HEK293T (cell line): ENCODE results near the gene GRM5.
"Not testable (repeated sequence)": the region's sequence is repeated elsewhere in the genome, so short reads cannot be mapped to it uniquely, and the experiment has no call there.

Source experiments
- CTCF ChIA-PET: fragments of 350-600 bp; formaldehyde crosslinking; extraction: SDS; loops from one replicate; lab custom pipeline; 2021; ENCODE audit warnings: antibody characterized with exemption, inconsistent platforms; lab: Yijun Ruan, JAX
- POLR2A ChIA-PET: fragments of 350-600 bp; formaldehyde crosslinking; extraction: SDS; loops from one replicate; lab custom pipeline; 2020; ENCODE audit warnings: antibody characterized with exemption, inconsistent platforms; lab: Yijun Ruan, JAX
- DNase-seq: peaks from one replicate; pipeline ENCODE4 v3.0.0; 2012; ENCODE audit warnings: mixed read lengths; ENCODE audit errors: extremely low spot score
- ARNT ChIP-seq: fragments of 450-650 bp; IDR thresholded peaks from 2 replicates; pipeline ENCODE4 v1.6.1; 2017; ENCODE audit warnings: mild to moderate bottlenecking
- BHLHE40 ChIP-seq: fragments of 450-650 bp; IDR thresholded peaks from 2 replicates; pipeline ENCODE4 v1.6.1; 2016; ENCODE audit warnings: mild to moderate bottlenecking, moderate library complexity, borderline replicate concordance
- CTBP1 ChIP-seq: fragments of 450-650 bp; IDR thresholded peaks from 2 replicates; pipeline ENCODE4 v1.6.1; 2016; ENCODE audit warnings: borderline replicate concordance
- ELF4 ChIP-seq: fragments of 450-650 bp; IDR thresholded peaks from 2 replicates; pipeline ENCODE4 v1.6.1; 2017; ENCODE audit warnings: antibody characterized with exemption
- FOXA1 ChIP-seq: fragments of 450-650 bp; IDR thresholded peaks from 2 replicates; pipeline ENCODE4 v1.6.1; 2016; ENCODE audit warnings: mild to moderate bottlenecking
- FOXK2 ChIP-seq: fragments of 450-650 bp; IDR thresholded peaks from 2 replicates; pipeline ENCODE4 v1.6.1; 2016; ENCODE audit warnings: mild to moderate bottlenecking
- FOXM1 ChIP-seq: fragments of 450-650 bp; IDR thresholded peaks from 2 replicates; pipeline ENCODE4 v1.6.1; 2017; ENCODE audit warnings: mild to moderate bottlenecking, borderline replicate concordance
- HDGF ChIP-seq: fragments of 450-650 bp; IDR thresholded peaks from 2 replicates; pipeline ENCODE4 v1.6.1; 2017; ENCODE audit warnings: antibody characterized with exemption, borderline replicate concordance
- L3MBTL2 ChIP-seq: fragments of 450-650 bp; conservative IDR thresholded peaks from 2 replicates; pipeline ENCODE4 v1.6.1; 2016; ENCODE audit warnings: mild to moderate bottlenecking
- LEF1 ChIP-seq: fragments of 450-650 bp; IDR thresholded peaks from 2 replicates; pipeline ENCODE4 v1.6.1; 2017; ENCODE audit warnings: mild to moderate bottlenecking, borderline replicate concordance
- NFRKB ChIP-seq: fragments of 450-650 bp; IDR thresholded peaks from 2 replicates; pipeline ENCODE4 v1.6.1; 2016; ENCODE audit warnings: mild to moderate bottlenecking, moderate library complexity
- PKNOX1 ChIP-seq: fragments of 450-650 bp; IDR thresholded peaks from 2 replicates; pipeline ENCODE4 v1.6.1; 2016
- SP1 ChIP-seq: fragments of 450-650 bp; IDR thresholded peaks from 2 replicates; pipeline ENCODE4 v1.6.1; 2017
- SUZ12 ChIP-seq: fragments of 450-650 bp; IDR thresholded peaks from 2 replicates; pipeline ENCODE4 v1.6.1; 2016; ENCODE audit warnings: mild to moderate bottlenecking
- TARDBP ChIP-seq: fragments of 450-650 bp; IDR thresholded peaks from 2 replicates; pipeline ENCODE4 v1.6.1; 2016
- ZNF384 ChIP-seq: fragments of 450-650 bp; IDR thresholded peaks from 2 replicates; pipeline ENCODE4 v1.6.1; 2016

The GRM5 gene

GRCh38 chr11:89065651-89066201 is at the start of gene GRM5:
Gene GRM5, minus strand, starts transcription at chr11:89065982. Its CDS starts 18,110 bp downstream, at chr11:89047872.
- CTCF ChIA-PET, POLR2A ChIA-PET: not testable (repeated sequence)
- DNase-seq, result peak; percentile 10

GRCh38 chr11:89097956-89098355 is 32.2 kb upstream of the GRM5 start:
- POLR2A ChIA-PET, CTCF ChIA-PET, DNase-seq: not testable (repeated sequence)

- DNase-seq, POLR2A ChIA-PET, CTCF ChIA-PET: not testable (repeated sequence)
Observed at GRCh38 chr11:89093806-89094205, 28.0 kb upstream of the GRM5 start.

- POLR2A ChIA-PET, DNase-seq, CTCF ChIA-PET: not testable (repeated sequence)
Observed at GRCh38 chr11:89084951-89085350, 19.2 kb upstream of the GRM5 start.

GRCh38 chr11:89070911-89071310 is 5.1 kb upstream of the GRM5 start:
- DNase-seq, POLR2A ChIA-PET, CTCF ChIA-PET: not testable (repeated sequence)

GRCh38 chr11:89067264-89067663 is 1.5 kb upstream of the GRM5 start:
- TF ChIP-seq PKNOX1, result no peak
- TF ChIP-seq HDGF, result no peak
- TF ChIP-seq FOXA1, result no peak
- TF ChIP-seq BHLHE40, result no peak
- no peak for TF ChIP-seq SUZ12
- no peak for TF ChIP-seq L3MBTL2
- no peak for TF ChIP-seq LEF1
- no peak for TF ChIP-seq ZNF384
- no peak for TF ChIP-seq NFRKB
- no peak for TF ChIP-seq SP1
- no peak for TF ChIP-seq CTBP1
- no peak for TF ChIP-seq FOXK2
- ChIA-PET POLR2A (no interaction called here), CTCF (no interaction called here)
- no peak for DNase-seq

GRCh38 chr11:89065066-89065465 is 716 bp downstream of the GRM5 start:
- DNase-seq, result no peak
- TF ChIP-seq ARNT (no peak), NFRKB (no peak), CTBP1 (no peak), HDGF (no peak), LEF1 (no peak), L3MBTL2 (no peak), FOXA1 (no peak), ELF4 (no peak), ZNF384 (no peak), FOXM1 (no peak), PKNOX1 (no peak), BHLHE40 (no peak), SP1 (no peak), SUZ12 (no peak), TARDBP (no peak), FOXK2 (no peak)
- ChIA-PET POLR2A (no interaction called here), CTCF (no interaction called here)

- CTCF ChIA-PET, POLR2A ChIA-PET, DNase-seq: not testable (repeated sequence)
Observed at GRCh38 chr11:89063481-89063951, 2.3 kb downstream of the GRM5 start.

- DNase-seq, CTCF ChIA-PET, POLR2A ChIA-PET: not testable (repeated sequence)
Observed at GRCh38 chr11:89062771-89063298, 2.9 kb downstream of the GRM5 start.

- DNase-seq, CTCF ChIA-PET, POLR2A ChIA-PET: not testable (repeated sequence)
Observed at GRCh38 chr11:89061839-89062238, 3.9 kb downstream of the GRM5 start.

- DNase-seq, CTCF ChIA-PET, POLR2A ChIA-PET: not testable (repeated sequence)
Observed at GRCh38 chr11:89057406-89057805, 8.4 kb downstream of the GRM5 start.
